Fibroblast of skin of scalp (primary cell): ENCODE measurements around the gene CERS6.

Experiments
- DNase-seq: peaks from one replicate; pipeline ENCODE4 v3.0.0-alpha.2; 2013

Gene CERS6

GRCh38 chr2:168573128-168573903 lies 117.2 kb downstream of the CERS6 start:
- peak; percentile 69 for DNase-seq

DNA sequence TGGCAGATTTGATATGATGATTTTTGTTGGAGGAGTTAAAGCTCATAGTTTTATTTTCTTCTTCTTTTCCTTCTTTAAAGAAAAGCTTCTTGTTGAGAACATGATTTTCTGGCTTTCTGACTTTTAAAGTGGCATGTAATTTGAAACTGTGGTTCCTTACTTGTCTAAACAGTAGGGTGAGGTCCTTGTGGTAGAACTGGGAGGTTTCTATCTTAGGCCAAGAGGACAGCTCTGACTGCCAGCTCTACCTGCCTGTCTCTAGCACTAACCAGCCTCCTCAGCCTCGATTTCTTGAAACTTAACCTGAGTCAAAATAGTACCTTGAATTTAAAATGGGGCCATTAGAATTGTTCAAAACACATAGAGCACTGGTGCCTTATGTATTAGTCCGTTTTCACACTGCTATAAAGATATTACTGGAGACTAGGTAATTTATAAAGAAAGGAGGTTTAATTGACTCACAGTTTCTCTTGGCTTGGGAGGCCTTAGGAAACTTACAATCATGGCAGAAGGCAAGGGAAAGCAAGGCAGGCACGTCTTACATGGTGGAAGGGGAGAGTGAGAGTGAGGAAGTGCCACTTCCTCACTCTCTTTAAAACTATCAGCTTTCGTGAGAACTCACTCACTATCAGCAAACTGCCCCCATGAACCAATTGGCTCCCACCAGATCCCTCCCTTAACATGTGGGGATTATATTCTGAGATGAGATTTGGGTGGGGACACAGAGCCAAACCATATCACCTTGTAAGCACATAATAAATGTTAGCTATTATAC lies 119.0 kb downstream of the CERS6 start:
- DNase-seq = no peak

GRCh38 chr2:168577885-168578284 lies 121.8 kb downstream of the CERS6 start:
- DNase-seq = no peak

DNA sequence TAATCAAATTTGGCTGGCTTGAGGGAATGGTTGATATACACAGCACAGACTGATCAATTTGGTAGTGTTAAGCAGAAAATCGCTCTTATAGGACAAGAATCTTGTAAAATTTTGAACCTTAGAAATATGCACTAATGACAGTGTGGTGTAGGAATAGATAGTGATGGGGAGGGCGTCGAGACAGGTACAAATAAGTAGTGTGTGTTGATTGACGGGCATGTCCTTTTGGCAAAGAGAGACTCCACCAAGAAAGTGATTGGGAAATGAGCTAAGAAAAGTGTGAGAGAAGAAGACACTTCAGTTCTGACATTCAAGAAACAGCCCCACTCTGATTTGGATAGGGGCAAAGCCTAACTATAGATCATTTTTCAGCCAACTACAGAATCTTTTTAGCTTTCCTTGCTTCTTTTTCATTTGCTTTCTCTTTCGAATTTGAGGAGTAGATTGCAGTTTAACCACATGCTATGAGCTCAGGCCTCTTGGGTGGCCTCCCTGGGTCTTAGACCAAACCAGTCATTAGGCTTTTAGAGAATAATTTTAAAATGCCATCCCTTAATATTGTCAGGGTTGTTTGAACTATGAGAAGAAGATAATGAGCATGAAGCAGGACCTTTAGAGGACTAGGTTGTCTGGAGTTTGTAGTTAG lies 127.1 kb downstream of the CERS6 start:
- DNase-seq = peak; percentile 52

DNA sequence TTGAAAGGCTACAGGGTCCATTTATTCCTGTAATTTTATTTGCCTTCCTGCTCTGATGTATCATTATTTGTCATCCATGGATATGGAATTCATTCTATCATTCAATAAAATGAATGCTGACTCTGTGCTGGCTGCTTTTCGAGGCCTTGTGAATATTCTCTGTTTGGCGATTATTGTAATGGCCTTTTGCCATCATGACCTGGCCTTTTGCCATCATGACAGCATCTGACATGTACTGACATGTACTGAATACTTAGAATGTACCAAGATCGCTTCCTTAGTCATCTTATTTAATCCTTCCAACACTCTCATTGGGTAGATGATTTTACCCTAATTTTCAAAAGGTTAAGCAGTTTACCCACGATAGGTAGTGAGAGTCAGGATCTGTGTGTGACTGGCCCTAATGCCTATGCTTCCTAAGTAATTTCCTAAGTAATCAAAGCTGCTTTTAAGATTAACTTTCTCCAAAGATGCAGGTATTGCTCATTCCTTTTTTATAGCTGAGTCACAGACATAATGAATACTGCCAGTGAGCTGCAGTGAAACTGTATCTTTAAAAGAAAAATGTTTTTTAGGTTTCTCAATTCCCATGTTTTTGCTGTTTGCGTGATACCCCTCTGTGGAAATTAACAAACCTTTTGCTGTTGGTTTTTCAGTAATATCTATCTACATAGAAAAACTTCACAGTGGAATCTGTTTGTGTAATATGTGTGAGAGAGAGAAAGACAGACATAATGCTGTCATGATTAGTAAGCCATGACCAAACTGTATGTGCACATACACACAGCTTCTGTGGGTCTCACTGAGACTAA lies 127.8 kb downstream of the CERS6 start:
- peak; percentile 53 for DNase-seq

DNA sequence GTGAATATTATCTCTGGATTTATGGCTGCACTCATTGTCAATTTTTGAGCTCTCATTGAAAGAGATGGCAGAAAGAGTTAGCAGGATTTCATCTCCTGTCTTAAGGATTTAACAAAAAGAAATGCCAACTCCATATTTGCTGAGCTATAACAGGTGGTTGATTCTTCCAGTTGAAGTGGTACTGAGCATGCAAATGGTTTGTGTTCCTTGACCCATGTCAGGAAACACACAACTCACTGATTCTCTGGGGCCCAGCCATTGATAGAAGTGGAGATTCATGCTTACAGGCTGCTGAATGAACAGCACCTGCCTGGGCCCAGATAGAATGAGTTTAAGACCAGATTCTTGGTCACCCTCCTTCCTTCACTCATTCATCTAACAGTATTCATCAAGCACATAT lies 128.8 kb downstream of the CERS6 start:
- DNase-seq = no peak

DNA sequence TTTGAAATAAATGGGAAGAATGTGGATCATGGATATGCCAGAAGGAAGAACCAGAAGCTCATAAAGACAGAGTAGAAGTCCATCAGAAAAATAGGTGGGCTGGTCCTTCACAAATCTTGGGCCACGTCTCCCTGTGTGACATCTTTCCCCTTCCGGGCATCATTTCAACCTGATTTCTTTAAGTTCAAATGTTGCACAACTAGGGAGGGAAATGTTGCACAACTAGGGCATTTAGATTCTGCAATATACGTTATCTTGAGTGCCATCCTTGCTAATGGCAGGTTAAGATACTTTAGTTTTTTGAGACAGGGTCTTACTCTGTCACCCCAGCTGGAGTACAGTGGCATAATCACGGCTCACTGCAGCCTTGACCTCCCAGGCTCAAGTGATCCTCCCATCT lies 129.6 kb downstream of the CERS6 start:
- no peak for DNase-seq

DNA sequence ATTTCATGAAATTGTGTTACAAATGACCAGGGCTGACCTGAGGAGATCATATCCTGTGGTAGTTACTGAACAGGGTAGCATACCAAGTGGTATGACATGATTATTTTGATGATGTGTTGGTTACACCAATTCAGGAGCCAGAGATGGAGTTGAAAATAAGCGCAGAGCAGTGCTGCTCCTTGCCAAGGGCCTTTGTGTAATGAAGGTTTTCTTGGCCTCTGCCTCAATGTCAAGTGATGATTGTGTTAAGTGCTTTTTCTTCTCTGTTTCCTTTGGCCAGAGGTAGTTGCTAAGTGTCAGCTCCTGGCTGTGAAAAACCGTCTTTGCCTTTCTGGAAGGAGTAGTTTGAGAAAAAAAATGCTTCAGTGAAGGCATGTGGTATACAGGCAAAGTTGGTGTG lies 131.2 kb downstream of the CERS6 start:
- DNase-seq = no peak

DNA sequence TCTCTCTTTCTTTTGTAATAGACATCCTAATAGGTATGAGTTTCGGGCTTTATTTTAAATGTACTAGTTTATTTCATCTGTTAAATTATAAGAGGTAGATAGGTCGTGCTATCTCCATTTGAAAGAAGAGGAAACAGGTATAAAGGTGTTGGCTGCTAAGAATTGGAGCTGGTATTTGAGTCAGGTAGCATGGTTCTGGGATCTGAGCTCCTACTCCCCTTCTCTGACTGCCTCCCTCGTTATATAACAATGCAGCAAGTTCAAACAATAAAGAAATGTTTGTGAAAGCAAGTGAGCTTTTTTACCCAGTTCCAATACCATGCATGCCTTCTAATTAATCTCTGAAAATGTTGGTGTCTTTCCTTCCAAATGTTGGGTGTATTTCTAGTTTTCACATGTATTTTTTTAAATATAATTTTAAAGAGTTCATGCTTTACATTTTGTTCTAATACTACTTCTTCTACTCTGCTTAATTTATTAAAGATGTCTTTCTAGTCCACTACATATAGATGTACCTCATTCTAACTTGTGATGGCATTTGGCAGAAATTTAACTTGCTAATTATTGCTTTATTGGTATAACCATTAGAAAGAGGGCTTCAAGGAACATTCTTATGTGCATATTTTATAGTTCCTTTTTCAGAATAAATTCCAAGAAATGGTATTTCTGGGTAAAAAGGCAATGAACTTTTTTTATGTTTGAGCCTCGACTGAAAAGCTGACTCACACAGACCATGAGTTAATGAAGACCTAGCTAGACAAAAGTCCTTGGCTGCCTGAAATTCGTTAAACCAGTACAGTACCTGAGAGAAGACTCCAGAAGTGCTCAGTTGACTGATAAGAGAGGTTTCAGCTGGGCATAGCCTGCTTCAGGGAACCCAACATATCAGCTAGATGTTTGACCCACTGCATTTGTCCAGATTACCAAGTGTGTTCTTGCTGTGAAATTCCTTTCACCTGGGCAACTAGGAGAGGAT lies 133.5 kb downstream of the CERS6 start:
- no peak for DNase-seq

- no peak for DNase-seq
Observed at GRCh38 chr2:168592181-168592831, 136.2 kb downstream of the CERS6 start.

- no peak for DNase-seq
Observed at GRCh38 chr2:168593713-168594112, 137.6 kb downstream of the CERS6 start.

GRCh38 chr2:168594778-168595177 lies 138.7 kb downstream of the CERS6 start:
- DNase-seq = no peak

- DNase-seq = no peak
Observed at GRCh38 chr2:168596881-168597655, 141.0 kb downstream of the CERS6 start.

DNA sequence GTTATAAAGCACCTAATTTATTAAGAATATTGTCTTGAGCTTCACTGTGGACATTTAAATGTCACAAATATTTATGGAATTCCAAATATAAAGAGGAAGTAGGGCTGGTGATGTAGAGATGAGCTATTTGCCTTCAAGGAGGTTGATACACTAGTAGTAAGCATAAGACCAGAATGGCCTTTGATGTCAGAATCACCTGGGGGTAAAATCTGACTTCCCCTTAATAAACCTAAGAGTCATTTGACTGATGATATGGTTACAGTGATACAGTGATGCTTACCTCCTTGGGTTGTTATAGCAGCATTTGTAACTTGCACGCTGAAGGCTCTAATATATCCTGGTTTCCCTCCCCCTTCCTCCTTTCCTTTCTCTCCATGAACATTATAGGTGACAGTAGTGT lies 143.7 kb downstream of the CERS6 start:
- DNase-seq = no peak

GRCh38 chr2:168600949-168601348 lies 144.9 kb downstream of the CERS6 start:
- DNase-seq = no peak

DNA sequence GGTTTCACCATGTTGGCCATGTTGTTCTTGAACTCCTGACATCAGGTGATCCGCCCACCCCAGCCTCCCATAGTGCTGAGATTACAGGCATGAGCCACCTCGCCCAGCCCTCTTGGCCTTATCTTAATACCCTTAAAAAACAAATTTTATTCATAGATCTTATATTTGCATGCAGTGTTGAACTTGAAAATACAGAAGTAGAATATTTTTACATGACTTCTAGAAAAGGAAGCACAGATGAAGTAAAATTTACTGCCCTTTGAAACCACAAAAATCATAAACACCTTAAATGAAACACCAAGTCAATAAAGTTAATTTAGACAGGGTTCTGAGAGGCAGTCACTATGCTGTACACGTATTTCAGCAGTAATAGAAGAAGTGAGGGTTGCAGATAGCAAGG lies 145.7 kb downstream of the CERS6 start:
- DNase-seq = no peak

GRCh38 chr2:168602379-168602778 lies 146.3 kb downstream of the CERS6 start:
- DNase-seq = no peak

DNA sequence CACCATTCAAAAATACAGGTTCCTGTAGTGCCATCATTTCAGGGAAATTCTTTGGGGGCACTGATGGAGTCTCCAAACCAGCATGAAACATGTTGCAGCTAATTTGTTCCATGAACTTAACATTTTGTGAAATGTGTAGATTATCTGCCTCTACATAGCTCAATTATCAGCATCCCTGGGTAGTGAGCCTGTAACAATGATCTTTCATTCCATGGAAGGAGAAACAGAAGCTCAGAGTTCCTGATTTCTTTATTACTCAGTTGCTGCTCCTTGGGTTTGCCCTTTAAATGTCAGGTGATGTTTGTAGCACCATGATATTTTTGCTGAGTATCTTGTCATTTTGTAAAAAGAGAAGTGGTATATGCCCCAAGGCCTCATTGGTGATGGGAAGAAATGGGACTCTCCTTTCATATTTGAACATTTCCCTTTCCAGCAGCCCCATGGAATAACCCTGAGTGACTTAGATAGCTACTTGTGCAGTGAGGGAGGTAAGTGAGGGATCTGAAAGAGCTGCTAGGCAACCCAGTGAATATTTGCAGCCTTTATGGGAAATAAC lies 146.9 kb downstream of the CERS6 start:
- no peak for DNase-seq

- peak; percentile 51 for DNase-seq
Observed at GRCh38 chr2:168603439-168603961, 147.4 kb downstream of the CERS6 start.
